Measurements from ENCODE around the gene ZNF69. TPM values are rescaled to one million over a fixed set of nuclear protein-coding genes. Genes with fewer than 3 reads are reported as not detected.
A peak's percentile ranks its signal among the peaks of the same experiment; 100 is the strongest.
"Not testable (repeated sequence)": the region's sequence is repeated elsewhere in the genome, so short reads cannot be mapped to it uniquely, and the experiment has no call there.

The ZNF69 gene
- total RNA-seq, 1 donor from 2014 or later: 2.1 TPM

- no peak overlapping the region for H3K4me3 Mint-ChIP-seq
- TF ChIP-seq CTCF (IDR thresholded peaks at IDR 0.05): no peak
- H3K27me3 Mint-ChIP-seq: no peaks in the 10 kb centered on the region
- peaks cover 6% of the 10 kb centered on the region for H3K4me1 Mint-ChIP-seq
- ChIA-PET CTCF (no interaction called here), POLR2A (interaction anchor here (0.5 kb wide), 1 partner anchor 94 kb away, joined by 10 read pairs; no protein-coding TSS in a partner anchor)
- H3K36me3 Mint-ChIP-seq (ENCODE audit: low read depth): peaks cover 86% of the 10 kb centered on the region
- intact Hi-C loops (cut with micrococcal nuclease): no loop called here
- DNase-seq (no peak), ATAC-seq (ENCODE audit: low read depth) (peak; percentile 61)
- H3K27ac Mint-ChIP-seq: peak overlapping the region; percentile 20
- peaks cover 38% of the 10 kb centered on the region for H3K9me3 Mint-ChIP-seq
Measured at GRCh38 chr19:11942008-11942842, 54.6 kb downstream of the ZNF69 start.

DNA sequence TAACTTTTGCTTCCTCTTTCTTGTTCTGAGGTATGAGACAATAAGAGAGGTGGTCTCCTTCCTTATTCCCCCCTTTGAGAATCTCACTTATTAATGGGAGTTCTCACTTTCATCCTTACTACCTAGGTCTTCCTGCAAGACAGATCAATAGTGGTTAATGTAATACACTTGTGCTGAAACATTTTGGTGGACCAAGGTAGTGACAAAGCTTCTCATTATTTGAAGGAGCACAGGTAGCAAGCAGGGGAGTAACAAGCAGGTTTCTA lies 55.2 kb downstream of the ZNF69 start:
- Mint-ChIP-seq H3K27me3 (no peaks in the 10 kb centered on the region), H3K4me3 (no peak overlapping the region), H3K9me3 (peaks cover 41% of the 10 kb centered on the region), H3K27ac (no peak overlapping the region), H3K4me1 (peaks cover 6% of the 10 kb centered on the region), H3K36me3 (ENCODE audit: low read depth) (peaks cover 88% of the 10 kb centered on the region)
- TF ChIP-seq CTCF (IDR thresholded peaks at IDR 0.05): no peak
- ChIA-PET POLR2A (interaction anchor here (0.5 kb wide), 1 partner anchor 94 kb away, joined by 10 read pairs; no protein-coding TSS in a partner anchor), CTCF (interaction anchor here (0.6 to 0.8 kb wide), 2 partner anchors 19 to 44 kb away, joined by 3 to 7 read pairs; no protein-coding TSS in a partner anchor)
- DNase-seq (no peak), ATAC-seq (ENCODE audit: low read depth) (no peak)
- intact Hi-C loops (cut with micrococcal nuclease): no loop called here

DNA sequence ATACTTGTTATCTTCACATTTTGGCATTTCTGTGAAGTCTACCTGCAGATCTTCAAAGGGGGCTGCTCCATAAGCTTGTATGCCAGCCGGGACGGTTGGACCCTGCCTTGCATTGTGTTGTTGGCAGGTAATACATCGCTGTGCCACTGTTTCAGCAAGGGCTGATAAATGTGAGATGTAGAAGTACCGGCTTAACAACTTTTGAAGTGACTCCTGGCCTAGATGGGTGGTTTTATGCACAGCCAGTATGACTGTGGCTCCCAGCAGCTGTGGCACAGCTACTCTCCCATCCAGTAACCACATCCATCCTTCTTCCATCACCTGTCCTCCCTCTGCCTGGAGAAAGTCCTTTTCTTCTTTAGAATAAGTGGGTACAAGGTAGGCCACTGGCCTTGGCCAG lies 57.1 kb downstream of the ZNF69 start:
- Mint-ChIP-seq H3K36me3 (ENCODE audit: low read depth) (peaks cover 93% of the 10 kb centered on the region), H3K4me1 (peaks cover 6% of the 10 kb centered on the region), H3K27me3 (no peaks in the 10 kb centered on the region), H3K4me3 (no peak overlapping the region), H3K9me3 (peaks cover 55% of the 10 kb centered on the region), H3K27ac (no peak overlapping the region)
- ATAC-seq (ENCODE audit: low read depth) (no peak), DNase-seq (no peak)
- TF ChIP-seq CTCF (IDR thresholded peaks at IDR 0.05): no peak
- intact Hi-C loops (cut with micrococcal nuclease): no loop called here
- ChIA-PET CTCF (interaction anchor here (0.7 kb wide), 1 partner anchor 21 kb away, joined by 3 read pairs; no protein-coding TSS in a partner anchor), POLR2A (interaction anchor here (0.6 kb wide), 2 partner anchors 290 to 377 kb away, joined by 4 read pairs; no protein-coding TSS in a partner anchor)

DNA sequence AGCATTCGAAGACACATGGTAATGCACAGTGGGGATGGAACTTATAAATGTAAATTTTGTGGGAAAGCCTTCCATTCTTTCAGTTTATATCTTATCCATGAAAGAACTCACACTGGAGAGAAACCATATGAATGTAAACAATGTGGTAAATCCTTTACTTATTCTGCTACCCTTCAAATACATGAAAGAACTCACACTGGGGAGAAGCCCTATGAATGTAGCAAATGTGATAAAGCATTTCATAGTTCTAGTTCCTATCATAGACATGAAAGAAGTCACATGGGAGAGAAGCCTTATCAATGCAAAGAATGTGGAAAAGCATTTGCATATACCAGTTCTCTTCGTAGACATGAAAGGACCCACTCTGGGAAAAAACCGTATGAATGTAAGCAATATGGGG lies 61.1 kb downstream of the ZNF69 start:
- Mint-ChIP-seq H3K27me3 (no peaks in the 10 kb centered on the region), H3K4me1 (no peaks in the 10 kb centered on the region), H3K9me3 (peaks cover 54% of the 10 kb centered on the region), H3K27ac (no peak overlapping the region), H3K36me3 (ENCODE audit: low read depth) (peaks cover 91% of the 10 kb centered on the region), H3K4me3 (no peak overlapping the region)
- DNase-seq (no peak), ATAC-seq (ENCODE audit: low read depth) (no peak)
- CTCF ChIA-PET: no interaction called here
- intact Hi-C loops (cut with micrococcal nuclease): no loop called here
- POLR2A ChIA-PET: no interaction called here
- no peak for TF ChIP-seq CTCF (IDR thresholded peaks at IDR 0.05)

GRCh38 chr19:11949201-11949600 lies 61.6 kb downstream of the ZNF69 start:
- intact Hi-C loops (cut with micrococcal nuclease): no loop called here
- peaks cover 51% of the 10 kb centered on the region for H3K9me3 Mint-ChIP-seq
- no peak for TF ChIP-seq CTCF (IDR thresholded peaks at IDR 0.05)
- no peaks in the 10 kb centered on the region for H3K27me3 Mint-ChIP-seq
- ChIA-PET POLR2A (no interaction called here), CTCF (no interaction called here)
- no peak for DNase-seq
- ATAC-seq (ENCODE audit: low read depth): no peak
- no peak overlapping the region for H3K27ac Mint-ChIP-seq
- peaks cover 87% of the 10 kb centered on the region for H3K36me3 Mint-ChIP-seq (ENCODE audit: low read depth)
- H3K4me1 Mint-ChIP-seq: no peaks in the 10 kb centered on the region
- H3K4me3 Mint-ChIP-seq: no peak overlapping the region

- DNase-seq; H3K4me1 Mint-ChIP-seq; H3K4me3 Mint-ChIP-seq; H3K27ac Mint-ChIP-seq; H3K27me3 Mint-ChIP-seq; ATAC-seq (ENCODE audit: low read depth); POLR2A ChIA-PET; intact Hi-C loops (cut with micrococcal nuclease); CTCF ChIA-PET: not testable (repeated sequence)
- H3K9me3 Mint-ChIP-seq: peaks cover 46% of the 10 kb centered on the region
- peaks cover 85% of the 10 kb centered on the region for H3K36me3 Mint-ChIP-seq (ENCODE audit: low read depth)
Measured at GRCh38 chr19:11949614-11950080, 62.1 kb downstream of the ZNF69 start.

Data from activated B cell treated with CpG ODN at 0.5 μM for 24 hours (primary cell).